ENCODE data around the gene PSMB7.

Gene PSMB7

GRCh38 chr9:124375726-124376125 is 39.5 kb downstream of the PSMB7 start:
- no peak for TF ChIP-seq POLR2A (IDR thresholded peaks at IDR 0.05; ENCODE audit: extremely low read depth, insufficient read length)
- TF ChIP-seq MYC (IDR thresholded peaks at IDR 0.05; ENCODE audit: low read depth, low read length): no peak
- TF ChIP-seq CTCF (IDR thresholded peaks at IDR 0.05; ENCODE audit: low read depth, low read length): no peak
- no peak for TF ChIP-seq MAX (IDR thresholded peaks at IDR 0.05; ENCODE audit: low read depth, low read length)
- no peak for DNase-seq (ENCODE audit: low read depth)
- H3K4me3 ChIP-seq (ENCODE audit: low read depth, low read length): no peak overlapping the region

- H3K4me3 ChIP-seq (ENCODE audit: low read depth, low read length): no peak overlapping the region
- TF ChIP-seq POLR2A (IDR thresholded peaks at IDR 0.05; ENCODE audit: extremely low read depth, insufficient read length) (no peak), MYC (IDR thresholded peaks at IDR 0.05; ENCODE audit: low read depth, low read length) (no peak), MAX (IDR thresholded peaks at IDR 0.05; ENCODE audit: low read depth, low read length) (no peak), CTCF (IDR thresholded peaks at IDR 0.05; ENCODE audit: low read depth, low read length) (no peak)
- DNase-seq (ENCODE audit: low read depth): no peak
These were observed 41.4 kb downstream of the PSMB7 start for GRCh38 chr9:124373851-124374250.

- no peak overlapping the region for H3K4me3 ChIP-seq (ENCODE audit: low read depth, low read length)
- TF ChIP-seq MAX (IDR thresholded peaks at IDR 0.05; ENCODE audit: low read depth, low read length) (no peak), CTCF (IDR thresholded peaks at IDR 0.05; ENCODE audit: low read depth, low read length) (no peak), POLR2A (IDR thresholded peaks at IDR 0.05; ENCODE audit: extremely low read depth, insufficient read length) (no peak), MYC (IDR thresholded peaks at IDR 0.05; ENCODE audit: low read depth, low read length) (no peak)
- DNase-seq (ENCODE audit: low read depth): no peak
These were observed 41.9 kb downstream of the PSMB7 start for GRCh38 chr9:124373386-124373785.

GRCh38 chr9:124372038-124372437 is 43.2 kb downstream of the PSMB7 start:
- no peak overlapping the region for H3K4me3 ChIP-seq (ENCODE audit: low read depth, low read length)
- peak; percentile 22 for DNase-seq (ENCODE audit: low read depth)
- TF ChIP-seq MYC (IDR thresholded peaks at IDR 0.05; ENCODE audit: low read depth, low read length) (no peak), MAX (IDR thresholded peaks at IDR 0.05; ENCODE audit: low read depth, low read length) (no peak), POLR2A (IDR thresholded peaks at IDR 0.05; ENCODE audit: extremely low read depth, insufficient read length) (no peak), CTCF (IDR thresholded peaks at IDR 0.05; ENCODE audit: low read depth, low read length) (no peak)

- peak; percentile 80 for DNase-seq (ENCODE audit: low read depth)
- no peak overlapping the region for H3K4me3 ChIP-seq (ENCODE audit: low read depth, low read length)
- TF ChIP-seq MYC (IDR thresholded peaks at IDR 0.05; ENCODE audit: low read depth, low read length) (no peak), POLR2A (IDR thresholded peaks at IDR 0.05; ENCODE audit: extremely low read depth, insufficient read length) (no peak), CTCF (IDR thresholded peaks at IDR 0.05; ENCODE audit: low read depth, low read length) (no peak), MAX (IDR thresholded peaks at IDR 0.05; ENCODE audit: low read depth, low read length) (no peak)
These were observed 44.2 kb downstream of the PSMB7 start for GRCh38 chr9:124370896-124371582.

Data from NB4 (cell line).